ENCODE measurements around the gene GCKR. TPM values are rescaled to one million over a fixed set of nuclear protein-coding genes. Genes with fewer than 3 reads are reported as not detected.

The GCKR gene
- total RNA-seq, 2 donors from 2014 or later, result 0.22 to 0.40 TPM

- Histone ChIP-seq H3K4me3 (no peak overlapping the region), H3K9ac (ENCODE audit: low read depth in 2 of 2, low read length in 2 of 2) (no peak overlapping the region), H3K4me1 (no peaks in the 10 kb centered on the region), H3K9me3 (no peaks in the 10 kb centered on the region), H3K36me3 (no peaks in the 10 kb centered on the region), H3K27me3 (no peaks in the 10 kb centered on the region), H3K27ac (no peak overlapping the region)
- intact Hi-C loops (cut with DNase I), result no loop called here
- DNase-seq, result no peak
- TF ChIP-seq CTCF (IDR thresholded peaks at IDR 0.05), result no peak
These were observed 62.6 kb downstream of the GCKR start for GRCh38 chr2:27559228-27559627.

- H3K27ac ChIP-seq, result no peak overlapping the region
- TF ChIP-seq CTCF (IDR thresholded peaks at IDR 0.05), result no peak
- H3K27me3 ChIP-seq, result no peaks in the 10 kb centered on the region
- H3K4me1 ChIP-seq, result no peaks in the 10 kb centered on the region
- H3K9me3 ChIP-seq, result no peaks in the 10 kb centered on the region
- intact Hi-C loops (cut with DNase I), result loop anchor here (10.0 kb wide), 1 partner anchor 56 kb away; no protein-coding TSS in a partner anchor
- H3K36me3 ChIP-seq, result no peaks in the 10 kb centered on the region
- H3K4me3 ChIP-seq, result no peak overlapping the region
- no peak overlapping the region for H3K9ac ChIP-seq (ENCODE audit: low read depth in 2 of 2, low read length in 2 of 2)
- no peak for DNase-seq
These were observed 64.4 kb downstream of the GCKR start for GRCh38 chr2:27561060-27561459.

GRCh38 chr2:27566628-27567027 is 70.0 kb downstream of the GCKR start:
- no peaks in the 10 kb centered on the region for H3K27me3 ChIP-seq
- H3K9me3 ChIP-seq, result no peaks in the 10 kb centered on the region
- intact Hi-C loops (cut with DNase I), result loop anchor here (10.0 kb wide), 1 partner anchor 62 kb away; no protein-coding TSS in a partner anchor
- no peaks in the 10 kb centered on the region for H3K36me3 ChIP-seq
- H3K9ac ChIP-seq (ENCODE audit: low read depth in 2 of 2, low read length in 2 of 2), result no peak overlapping the region
- no peak for TF ChIP-seq CTCF (IDR thresholded peaks at IDR 0.05)
- no peak overlapping the region for H3K4me3 ChIP-seq
- no peak overlapping the region for H3K27ac ChIP-seq
- no peak for DNase-seq
- no peaks in the 10 kb centered on the region for H3K4me1 ChIP-seq

GRCh38 chr2:27569398-27569797 is 72.8 kb downstream of the GCKR start:
- Histone ChIP-seq H3K9me3 (no peaks in the 10 kb centered on the region), H3K27me3 (no peaks in the 10 kb centered on the region), H3K4me1 (no peaks in the 10 kb centered on the region), H3K9ac (ENCODE audit: low read depth in 2 of 2, low read length in 2 of 2) (no peak overlapping the region), H3K4me3 (no peak overlapping the region), H3K27ac (no peak overlapping the region), H3K36me3 (no peaks in the 10 kb centered on the region)
- intact Hi-C loops (cut with DNase I), result loop anchor here (10.0 kb wide), 1 partner anchor 65 kb away; no protein-coding TSS in a partner anchor
- no peak for TF ChIP-seq CTCF (IDR thresholded peaks at IDR 0.05)
- no peak for DNase-seq

- no peak overlapping the region for H3K9ac ChIP-seq (ENCODE audit: low read depth in 2 of 2, low read length in 2 of 2)
- H3K9me3 ChIP-seq, result no peaks in the 10 kb centered on the region
- no peak overlapping the region for H3K27ac ChIP-seq
- H3K4me3 ChIP-seq, result no peak overlapping the region
- TF ChIP-seq CTCF (IDR thresholded peaks at IDR 0.05), result no peak
- H3K4me1 ChIP-seq, result no peaks in the 10 kb centered on the region
- intact Hi-C loops (cut with DNase I), result no loop called here
- H3K27me3 ChIP-seq, result no peaks in the 10 kb centered on the region
- H3K36me3 ChIP-seq, result no peaks in the 10 kb centered on the region
- DNase-seq, result no peak
These were observed 74.6 kb downstream of the GCKR start for GRCh38 chr2:27571197-27571596.
